GM18519 (cell line): Measurements from ENCODE around the gene SLC19A3.
"Not testable (repeated sequence)": the region's sequence is repeated elsewhere in the genome, so short reads cannot be mapped to it uniquely, and the experiment has no call there.

Experiments used
- ATAC-seq: cut with Tn5 transposase; IDR thresholded peaks from one replicate; pipeline ENCODE4 v1.9.1; 2021; ENCODE audit warnings: mild to moderate bottlenecking, moderate library complexity; ENCODE audit not compliant: unreplicated experiment, low FRiP score

The SLC19A3 gene

GRCh38 chr2:227706859-227707258 is 11.0 kb downstream of the SLC19A3 start:
- no peak for ATAC-seq

- no peak for ATAC-seq
Observed at GRCh38 chr2:227703961-227704360, 13.9 kb downstream of the SLC19A3 start.

GRCh38 chr2:227703280-227703732 is 14.5 kb downstream of the SLC19A3 start:
- ATAC-seq, result no peak

GRCh38 chr2:227701556-227701955 is 16.3 kb downstream of the SLC19A3 start:
- no peak for ATAC-seq

GRCh38 chr2:227696990-227697679 is 20.7 kb downstream of the SLC19A3 start:
- ATAC-seq, result no peak

GRCh38 chr2:227687189-227687588 is 30.6 kb downstream of the SLC19A3 start:
- ATAC-seq, result no peak

- ATAC-seq, result no peak
Observed at GRCh38 chr2:227684258-227684657, 33.6 kb downstream of the SLC19A3 start.

- no peak for ATAC-seq
Observed at GRCh38 chr2:227677928-227678327, 39.9 kb downstream of the SLC19A3 start.

GRCh38 chr2:227674485-227674884 is 43.3 kb downstream of the SLC19A3 start:
- ATAC-seq, result no peak

- ATAC-seq, result not testable (repeated sequence)
Observed at GRCh38 chr2:227673620-227674019, 44.2 kb downstream of the SLC19A3 start.

- no peak for ATAC-seq
Observed at GRCh38 chr2:227671170-227671905, 46.5 kb downstream of the SLC19A3 start.

GRCh38 chr2:227666631-227667170 is 51.1 kb downstream of the SLC19A3 start, which contains the start of gene SCYGR5:
SCYGR5 (plus strand) TSS chr2:227666804; CDS start chr2:227666804, 0 bp downstream.
- ATAC-seq, result not testable (repeated sequence)

GRCh38 chr2:227665189-227665940 is 52.5 kb downstream of the SLC19A3 start:
- ATAC-seq, result no peak

- no peak for ATAC-seq
Observed at GRCh38 chr2:227661827-227662226, 56.0 kb downstream of the SLC19A3 start.

- ATAC-seq, result no peak
Observed at GRCh38 chr2:227661025-227661649, 56.7 kb downstream of the SLC19A3 start.

GRCh38 chr2:227657199-227657845 is 60.5 kb downstream of the SLC19A3 start:
- ATAC-seq, result no peak

- ATAC-seq, result no peak
Observed at GRCh38 chr2:227655454-227655853, 62.4 kb downstream of the SLC19A3 start.

GRCh38 chr2:227654426-227654825 is 63.4 kb downstream of the SLC19A3 start:
- no peak for ATAC-seq

GRCh38 chr2:227653419-227653818 is 64.4 kb downstream of the SLC19A3 start:
- ATAC-seq, result no peak
